GM12801 (cell line): Measurements from ENCODE around the gene ENPP5.

ENCODE experiments used
- TF ChIP-seq, protein P1 (sequence below): IDR thresholded peaks from one replicate; pipeline ENCODE4 v1.5.1; 2011; ENCODE audit warnings: control low read depth; ENCODE audit not compliant: insufficient read length; ENCODE audit errors: extremely low read depth

ENPP5 gene

DNA sequence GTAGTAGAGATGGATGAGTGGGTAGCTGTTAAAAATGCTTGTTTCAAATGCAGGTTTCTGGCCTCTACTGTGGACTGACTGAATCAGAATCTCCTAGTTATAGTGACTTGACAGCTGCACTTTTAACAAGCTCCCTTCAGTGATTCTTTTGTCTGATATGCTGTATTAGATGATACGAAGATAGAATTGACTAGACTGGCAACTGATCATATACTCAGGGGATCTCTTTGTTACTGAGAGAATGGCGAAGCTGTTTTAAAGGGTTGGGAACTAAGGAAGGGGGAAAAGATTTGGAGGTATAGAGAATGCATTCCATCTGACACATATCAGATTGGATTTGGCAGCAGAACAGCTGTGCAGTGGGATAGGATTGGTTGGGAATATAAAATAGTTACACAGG lies 33.9 kb downstream of the ENPP5 start:
- TF ChIP-seq, protein P1, sequence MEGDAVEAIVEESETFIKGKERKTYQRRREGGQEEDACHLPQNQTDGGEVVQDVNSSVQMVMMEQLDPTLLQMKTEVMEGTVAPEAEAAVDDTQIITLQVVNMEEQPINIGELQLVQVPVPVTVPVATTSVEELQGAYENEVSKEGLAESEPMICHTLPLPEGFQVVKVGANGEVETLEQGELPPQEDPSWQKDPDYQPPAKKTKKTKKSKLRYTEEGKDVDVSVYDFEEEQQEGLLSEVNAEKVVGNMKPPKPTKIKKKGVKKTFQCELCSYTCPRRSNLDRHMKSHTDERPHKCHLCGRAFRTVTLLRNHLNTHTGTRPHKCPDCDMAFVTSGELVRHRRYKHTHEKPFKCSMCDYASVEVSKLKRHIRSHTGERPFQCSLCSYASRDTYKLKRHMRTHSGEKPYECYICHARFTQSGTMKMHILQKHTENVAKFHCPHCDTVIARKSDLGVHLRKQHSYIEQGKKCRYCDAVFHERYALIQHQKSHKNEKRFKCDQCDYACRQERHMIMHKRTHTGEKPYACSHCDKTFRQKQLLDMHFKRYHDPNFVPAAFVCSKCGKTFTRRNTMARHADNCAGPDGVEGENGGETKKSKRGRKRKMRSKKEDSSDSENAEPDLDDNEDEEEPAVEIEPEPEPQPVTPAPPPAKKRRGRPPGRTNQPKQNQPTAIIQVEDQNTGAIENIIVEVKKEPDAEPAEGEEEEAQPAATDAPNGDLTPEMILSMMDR, result no peak

DNA sequence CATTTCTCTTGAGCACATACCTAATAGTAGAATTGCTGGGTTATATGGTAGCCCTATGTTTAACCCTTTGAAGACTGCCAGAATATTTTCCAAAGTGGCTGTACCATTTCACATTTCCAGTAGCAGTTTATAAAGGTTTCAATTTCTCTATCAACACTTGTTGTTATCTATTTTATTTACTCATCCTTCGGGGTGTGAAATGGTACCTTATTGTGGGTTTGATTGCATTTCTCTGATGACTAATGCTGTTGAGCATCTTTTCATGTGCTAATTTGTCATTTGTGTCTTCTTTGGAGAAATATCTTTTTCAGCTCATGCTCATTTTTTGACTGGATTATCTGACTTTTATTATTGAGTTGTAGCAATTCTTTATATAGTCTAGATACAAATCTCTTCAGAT lies 35.6 kb downstream of the ENPP5 start:
- TF ChIP-seq, protein P1, result no peak

DNA sequence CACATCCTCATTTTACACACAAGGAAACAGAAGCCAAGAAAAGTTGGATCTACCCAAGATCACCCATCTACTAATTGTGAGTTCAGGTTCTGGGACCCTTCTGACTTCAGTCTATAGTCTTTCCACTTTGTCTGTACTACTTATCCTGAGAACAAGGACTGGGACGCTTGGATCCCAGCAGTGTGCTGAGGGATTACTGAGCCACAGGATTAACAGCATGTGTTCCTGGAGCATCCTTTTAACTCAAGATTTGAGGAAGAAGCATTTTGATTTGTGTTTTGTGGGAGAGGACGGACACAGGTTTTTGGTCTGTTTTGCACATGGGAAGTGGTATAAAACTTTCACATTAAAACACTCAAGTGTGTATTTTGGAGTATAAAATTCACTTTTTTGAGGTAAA lies 36.6 kb downstream of the ENPP5 start:
- TF ChIP-seq, protein P1, result no peak

DNA sequence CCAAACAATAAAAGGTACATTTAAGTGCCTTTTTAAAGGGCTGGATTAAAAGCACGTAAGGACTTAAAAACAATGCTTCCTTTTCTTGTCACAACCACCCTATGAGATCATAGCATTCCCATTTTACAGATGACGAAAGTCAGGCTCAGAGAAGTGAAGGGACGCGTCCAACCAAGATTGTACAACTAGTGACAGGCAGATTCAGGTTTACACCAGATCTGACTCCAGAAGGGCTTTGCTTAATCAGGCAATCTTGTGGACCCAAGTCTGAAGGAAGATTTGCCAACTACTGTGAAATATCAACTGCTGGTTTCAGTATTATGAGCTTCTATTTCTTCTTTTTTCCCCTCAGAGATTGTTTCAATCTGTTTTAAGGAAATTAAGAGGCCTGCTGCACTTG lies 40.1 kb downstream of the ENPP5 start:
- TF ChIP-seq, protein P1, result no peak

DNA sequence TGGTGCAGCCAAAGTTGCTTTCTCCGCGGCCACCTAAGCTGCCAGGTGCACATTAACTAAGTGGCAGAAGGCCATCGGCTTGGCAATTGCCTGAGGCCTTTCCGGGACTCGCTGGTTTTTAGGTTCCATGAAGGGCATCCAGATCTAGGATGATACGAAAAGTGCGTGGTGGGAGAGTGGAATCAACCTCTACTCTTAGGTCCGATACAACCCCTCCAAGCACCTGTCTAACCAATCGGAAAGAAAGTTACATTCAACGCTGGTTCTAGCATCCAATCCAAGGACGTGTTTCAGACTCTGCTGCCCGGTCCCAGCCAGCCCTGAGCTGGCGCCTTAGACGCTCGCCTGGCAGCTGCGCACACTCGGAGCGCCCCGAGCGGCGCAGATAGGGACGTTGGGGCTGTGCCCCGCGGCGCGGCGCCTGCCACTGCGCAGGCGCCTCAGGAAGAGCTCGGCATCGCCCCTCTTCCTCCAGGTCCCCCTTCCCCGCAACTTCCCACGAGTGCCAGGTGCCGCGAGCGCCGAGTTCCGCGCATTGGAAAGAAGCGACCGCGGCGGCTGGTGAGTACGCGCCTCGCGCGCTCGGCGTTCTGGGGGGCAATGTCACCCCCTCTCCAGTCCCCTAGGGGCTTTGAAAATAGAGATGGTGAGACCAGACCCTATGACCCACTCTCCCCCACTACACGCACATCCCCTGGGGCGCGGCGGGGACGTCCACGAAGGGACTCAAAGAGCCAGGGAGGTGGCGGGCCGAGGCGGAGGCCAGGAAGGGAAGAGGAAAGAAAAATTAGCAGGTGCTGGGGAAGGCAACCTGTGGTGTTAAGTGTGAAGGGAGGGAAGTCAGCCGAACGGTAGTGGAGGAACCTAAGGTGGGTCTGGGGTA lies 40.9 kb downstream of the ENPP5 start, which contains the start of gene ENPP4:
Gene ENPP4 (plus strand): TSS at position 361 of the 883 bp plus-strand sequence. CDS start 9,595 bp downstream, outside the sequence.
- TF ChIP-seq, protein P1, result no peak

DNA sequence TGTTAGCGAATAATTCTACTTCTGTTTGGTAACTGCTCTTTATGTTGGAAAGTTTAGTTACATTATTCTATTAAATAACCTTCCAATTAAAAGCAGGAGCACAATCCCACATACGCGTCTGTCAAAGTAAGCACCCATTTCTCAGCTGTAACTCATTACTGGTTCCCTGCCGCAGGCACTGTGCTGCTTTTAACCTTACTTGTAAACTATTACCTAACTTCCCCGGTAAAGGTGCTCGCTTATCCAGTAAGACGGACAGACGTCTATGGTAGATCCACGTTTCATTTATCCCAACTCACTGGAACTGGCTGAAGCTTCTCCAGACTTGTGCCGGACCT lies 41.5 kb downstream of the ENPP5 start:
- TF ChIP-seq, protein P1, result no peak

DNA sequence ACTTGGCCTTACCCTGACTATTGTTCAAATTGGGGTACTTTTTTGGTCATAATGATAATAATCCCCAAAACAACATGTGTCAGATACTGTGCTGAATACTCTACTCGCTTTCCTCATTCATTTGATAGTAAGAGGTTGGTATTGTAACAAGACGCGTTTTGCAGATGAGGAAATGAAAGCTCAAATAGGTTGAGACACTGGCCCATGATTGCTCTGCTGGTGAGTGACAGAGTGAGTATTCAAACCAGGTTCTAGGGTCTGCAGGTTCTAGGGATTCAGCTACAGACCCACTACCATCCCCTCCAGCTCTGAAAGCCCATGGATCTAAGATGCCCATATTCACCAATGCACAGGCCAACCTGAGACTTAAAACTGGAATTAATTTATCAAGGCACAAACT lies 42.3 kb downstream of the ENPP5 start:
- TF ChIP-seq, protein P1, result no peak
